Natural killer cell (primary cell): Measurements from ENCODE around the gene BCOR. TPM values are rescaled to one million over a fixed set of nuclear protein-coding genes. Genes with fewer than 3 reads are reported as not detected.

Experiments
- ATAC-seq, 3 donors: fragments of 150-1000 bp in 2 of 3; fragments of 200-7000 bp in 1 of 3; cut with Tn5 transposase; 1 replicate in 1 of 3; 2 replicates in 2 of 3; pipeline ENCODE4 v1.10.0; 2021; ENCODE audit warnings: mild to moderate bottlenecking in 2 of 3, moderate library complexity in 2 of 3
- DNase-seq, 2 donors: peaks; one replicate each; pipeline versions ENCODE4 v3.0.0 to v3.0.0-alpha.2; 2013 to 2021; ENCODE audit warnings: mixed read lengths in 1 of 2
- H3K27ac ChIP-seq: one replicate; pipeline ENCODE4 v1.5.1; 2013; ENCODE audit warnings: mild to moderate bottlenecking, low read length
- H3K27me3 ChIP-seq: one replicate; pipeline ENCODE4 v1.6.1; 2013; ENCODE audit warnings: low read length; ENCODE audit not compliant: control insufficient read depth, insufficient read depth
- H3K36me3 ChIP-seq: one replicate; pipeline ENCODE4 v1.6.1; 2013; ENCODE audit warnings: low read length; ENCODE audit not compliant: control insufficient read depth, insufficient read depth
- H3K4me1 ChIP-seq: one replicate; pipeline ENCODE4 v1.6.1; 2013; ENCODE audit warnings: low read length; ENCODE audit not compliant: control insufficient read depth, insufficient read depth
- H3K4me3 ChIP-seq: one replicate; pipeline ENCODE4 v1.5.1; 2013; ENCODE audit warnings: low read length
- H3K9me3 ChIP-seq: one replicate; pipeline ENCODE4 v1.6.1; 2013; ENCODE audit warnings: low read length; ENCODE audit not compliant: control insufficient read depth, insufficient read depth
- H3K27ac Mint-ChIP-seq, 2 donors: one replicate each; pipeline ENCODE4 v1.8.0; 2022; ENCODE audit warnings: mild to moderate bottlenecking in 2 of 2, mixed read lengths in 2 of 2, moderate library complexity in 1 of 2
- H3K27me3 Mint-ChIP-seq, 2 donors: one replicate each; pipeline ENCODE4 v1.8.0; 2022; ENCODE audit warnings: low read depth in 2 of 2, mixed read lengths in 2 of 2
- H3K36me3 Mint-ChIP-seq: one replicate; pipeline ENCODE4 v1.8.0; 2022; ENCODE audit warnings: mixed read lengths
- H3K4me1 Mint-ChIP-seq, 2 donors: one replicate each; pipeline ENCODE4 v1.8.0; 2022; ENCODE audit warnings: mixed read lengths in 2 of 2
- H3K4me3 Mint-ChIP-seq: one replicate; pipeline ENCODE4 v1.8.0; 2022; ENCODE audit warnings: mild to moderate bottlenecking, moderate library complexity, mixed read lengths
- H3K9me3 Mint-ChIP-seq, 2 donors: one replicate each; pipeline ENCODE4 v1.8.0; 2022; ENCODE audit warnings: mixed read lengths in 2 of 2
- CTCF ChIP-seq: fragments of 200-600 bp; IDR thresholded peaks from one replicate; pipeline ENCODE4 v1.8.0; 2022; ENCODE audit warnings: antibody characterized with exemption
- WGBS: methylation state at CpG from one replicate; pipeline ENCODE4 v1.1.7; 2013; ENCODE audit warnings: missing lambda C conversion rate; ENCODE audit not compliant: insufficient coverage; 5-methylcytosine and 5-hydroxymethylcytosine counted together
- intact Hi-C: fragments of 100-400 bp; cut with micrococcal nuclease; formaldehyde crosslinking; loops from one replicate; pipeline ENCODE4 v1.14.2; 2022
- total RNA-seq, 4 donors: library from RNA; stranded (reverse); fragments of 120-200 nt in 1 of 4; gene quantifications; one replicate each; pipeline versions ENCODE4 v1.2.3 to v1.2.4, GENCODE V29; 2013 to 2022

The BCOR gene
- total RNA-seq, 3 donors from 2014 or later (not counting 1 experiment from before 2014, with no cell fraction given): 20.0 to 35.2 (median 29.2) TPM

- no peaks in the 10 kb centered on the region for H3K9me3 ChIP-seq
- H3K4me3 ChIP-seq: no peak overlapping the region
- no peak for TF ChIP-seq CTCF
- peaks cover 5% of the 10 kb centered on the region for H3K4me1 ChIP-seq
- 87% methylated on average over 22 of the region's 30 CpGs for WGBS
- H3K4me3 Mint-ChIP-seq: no peak overlapping the region
- no peak overlapping the region for H3K27ac Mint-ChIP-seq
- H3K36me3 Mint-ChIP-seq: no peaks in the 10 kb centered on the region
- peaks cover 11 to 19% of the 10 kb centered on the region in 2 donors for H3K4me1 Mint-ChIP-seq
- no peaks in the 10 kb centered on the region for H3K9me3 Mint-ChIP-seq
- H3K27ac ChIP-seq: no peak overlapping the region
- H3K27me3 ChIP-seq: no peaks in the 10 kb centered on the region
- H3K27me3 Mint-ChIP-seq: no peaks in the 10 kb centered on the region
- peaks cover 44% of the 10 kb centered on the region for H3K36me3 ChIP-seq
- intact Hi-C loops: loop anchor here (5.0 kb wide), 1 partner anchor 75 kb away; no protein-coding TSS in a partner anchor
- no peak for ATAC-seq
- peak in 1 of 2 donors; percentile 36 for DNase-seq
Observed at GRCh38 chrX:40061871-40062524, 35.8 kb downstream of the BCOR start.

DNA sequence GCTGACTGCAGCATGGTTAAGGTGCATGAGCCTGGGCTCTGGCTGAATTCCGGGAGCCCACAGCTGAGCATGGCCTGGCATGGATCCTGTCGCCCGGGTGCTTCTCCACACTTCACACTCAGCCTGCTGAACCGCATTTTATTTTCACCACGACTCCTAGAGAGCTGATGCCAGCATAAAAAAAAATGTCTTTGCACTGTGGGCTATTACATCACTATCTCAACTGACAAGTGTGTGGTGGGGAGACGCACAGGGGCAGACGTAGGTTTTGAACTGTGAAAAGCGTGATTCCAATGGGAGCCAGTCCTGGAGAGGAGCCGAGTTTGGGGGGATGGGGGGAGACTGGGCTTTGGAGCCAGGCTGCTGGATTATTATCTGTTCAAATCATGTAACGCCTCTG lies 36.8 kb downstream of the BCOR start:
- no peaks in the 10 kb centered on the region for H3K9me3 ChIP-seq
- intact Hi-C loops: loop anchor here (5.0 kb wide), 1 partner anchor 76 kb away; no protein-coding TSS in a partner anchor
- Mint-ChIP-seq H3K36me3 (no peaks in the 10 kb centered on the region), H3K4me3 (no peak overlapping the region), H3K9me3 (no peaks in the 10 kb centered on the region), H3K27ac (no peak overlapping the region), H3K27me3 (no peaks in the 10 kb centered on the region), H3K4me1 (peaks cover 11 to 12% of the 10 kb centered on the region in 2 donors)
- H3K27me3 ChIP-seq: no peaks in the 10 kb centered on the region
- H3K4me1 ChIP-seq: peaks cover 5% of the 10 kb centered on the region
- ATAC-seq: no peak
- H3K4me3 ChIP-seq: no peak overlapping the region
- DNase-seq: no peak
- no peak for TF ChIP-seq CTCF
- peaks cover 54% of the 10 kb centered on the region for H3K36me3 ChIP-seq
- 94% methylated on average over 8 of the region's 10 CpGs for whole genome bisulfite sequencing
- no peak overlapping the region for H3K27ac ChIP-seq

DNA sequence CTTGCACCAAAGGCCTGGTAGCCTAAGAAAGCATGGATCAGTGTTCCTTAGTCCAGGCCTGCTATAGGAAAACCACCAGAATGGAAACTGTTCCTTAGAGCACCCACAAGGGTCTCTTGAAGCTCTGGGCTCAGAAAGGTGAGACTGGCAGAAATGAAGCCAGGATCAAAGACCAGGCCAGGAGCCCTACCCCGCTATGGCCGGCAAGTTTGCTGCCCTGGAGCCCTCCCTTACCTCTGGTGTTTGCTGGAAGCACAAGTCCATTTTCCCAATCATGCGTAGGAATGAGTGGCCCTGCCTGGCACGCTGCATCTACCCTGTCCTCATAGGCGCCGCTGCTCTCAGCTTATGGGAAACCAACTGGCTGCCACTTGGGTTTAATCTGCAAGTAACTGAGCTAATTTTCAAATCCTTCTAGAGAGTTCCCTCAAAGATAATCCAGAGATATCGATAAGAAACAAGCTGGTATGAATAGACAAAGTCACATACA lies 37.4 kb downstream of the BCOR start:
- intact Hi-C loops: loop anchor here (5.0 kb wide), 1 partner anchor 77 kb away; no protein-coding TSS in a partner anchor
- H3K36me3 ChIP-seq: peaks cover 58% of the 10 kb centered on the region
- no peak for TF ChIP-seq CTCF
- H3K27me3 ChIP-seq: no peaks in the 10 kb centered on the region
- Mint-ChIP-seq H3K27ac (no peak overlapping the region), H3K4me3 (no peak overlapping the region), H3K27me3 (no peaks in the 10 kb centered on the region), H3K36me3 (peaks cover under 1% of the 10 kb centered on the region), H3K4me1 (peaks cover 5 to 6% of the 10 kb centered on the region in 2 donors), H3K9me3 (no peaks in the 10 kb centered on the region)
- ATAC-seq (no peak), DNase-seq (no peak)
- H3K4me1 ChIP-seq: peaks cover 5% of the 10 kb centered on the region
- no peaks in the 10 kb centered on the region for H3K9me3 ChIP-seq
- WGBS: 99% methylated on average over 6 of the region's 7 CpGs
- H3K27ac ChIP-seq: no peak overlapping the region
- H3K4me3 ChIP-seq: no peak overlapping the region
